WTC11 (cell line): ENCODE data around the gene NIPAL4.

Experiments used
- ESRRA ChIP-seq: sonication (generic); formaldehyde crosslinking; IDR thresholded peaks from 2 replicates; pipeline ENCODE4 v1.8.1; 2022; ENCODE audit warnings: mild to moderate bottlenecking, missing genetic modification reagents, borderline replicate concordance
- GABPB1 ChIP-seq: sonication (generic); formaldehyde crosslinking; IDR thresholded peaks from 2 replicates; pipeline ENCODE4 v1.8.1; 2023; ENCODE audit warnings: mild to moderate bottlenecking, missing genetic modification reagents
- JUN ChIP-seq: sonication (generic); formaldehyde crosslinking; IDR thresholded peaks from 2 replicates; pipeline ENCODE4 v1.8.0; 2023; ENCODE audit warnings: mild to moderate bottlenecking, missing genetic modification reagents
- NR2C2 ChIP-seq: sonication (generic); formaldehyde crosslinking; IDR thresholded peaks from 2 replicates; pipeline ENCODE4 v1.8.0; 2022; ENCODE audit warnings: mild to moderate bottlenecking, missing genetic modification reagents
- TF ChIP-seq, protein P1 (sequence below): fragments of 200-600 bp; IDR thresholded peaks from 2 replicates; pipeline ENCODE4 v1.8.0; 2022; ENCODE audit warnings: antibody characterized with exemption
- TF ChIP-seq, protein P2 (sequence below): sonication (generic); formaldehyde crosslinking; conservative IDR thresholded peaks from 2 replicates; pipeline ENCODE4 v1.8.1; 2022; ENCODE audit warnings: mild to moderate bottlenecking, missing genetic modification reagents
- TF ChIP-seq, protein P3 (sequence below): sonication (generic); formaldehyde crosslinking; IDR thresholded peaks from 2 replicates; pipeline ENCODE4 v1.8.0; 2022; ENCODE audit warnings: mild to moderate bottlenecking, missing genetic modification reagents
- TF ChIP-seq, protein P4 (sequence below): sonication (generic); formaldehyde crosslinking; IDR thresholded peaks from 2 replicates; pipeline ENCODE4 v1.8.0; 2022; ENCODE audit warnings: mild to moderate bottlenecking, missing genetic modification reagents
- TF ChIP-seq, protein P5 (sequence below): sonication (generic); formaldehyde crosslinking; IDR thresholded peaks from 2 replicates; pipeline ENCODE4 v1.8.1; 2023; ENCODE audit warnings: mild to moderate bottlenecking, missing genetic modification reagents
- TF ChIP-seq, protein P6 (sequence below): sonication (generic); formaldehyde crosslinking; IDR thresholded peaks from 2 replicates; pipeline ENCODE4 v1.8.1; 2023; ENCODE audit warnings: mild to moderate bottlenecking, missing genetic modification reagents, moderate library complexity

DNA sequence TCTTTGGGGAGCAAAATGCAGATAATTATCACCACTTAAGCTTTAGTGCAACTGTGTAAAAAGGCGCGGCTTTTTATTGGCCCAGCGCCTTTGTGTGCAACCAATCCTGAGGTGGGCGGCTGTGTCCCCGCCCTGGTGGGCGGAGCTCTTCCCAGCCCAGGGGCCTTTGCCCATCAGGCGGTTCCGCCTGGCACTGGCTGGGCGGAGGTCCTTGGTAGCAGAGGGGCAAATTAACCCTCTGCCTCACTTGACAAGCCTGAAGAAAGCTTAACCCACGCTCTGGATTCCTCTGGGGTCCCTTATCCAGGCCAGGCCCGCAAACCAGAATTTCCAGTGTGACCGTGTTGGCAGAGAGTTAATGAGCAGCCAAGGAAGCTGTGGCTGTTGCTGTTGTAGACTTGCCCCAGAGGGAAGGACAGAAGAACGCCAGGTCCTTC lies 12.8 kb upstream of the NIPAL4 start:
- TF ChIP-seq, protein P1, sequence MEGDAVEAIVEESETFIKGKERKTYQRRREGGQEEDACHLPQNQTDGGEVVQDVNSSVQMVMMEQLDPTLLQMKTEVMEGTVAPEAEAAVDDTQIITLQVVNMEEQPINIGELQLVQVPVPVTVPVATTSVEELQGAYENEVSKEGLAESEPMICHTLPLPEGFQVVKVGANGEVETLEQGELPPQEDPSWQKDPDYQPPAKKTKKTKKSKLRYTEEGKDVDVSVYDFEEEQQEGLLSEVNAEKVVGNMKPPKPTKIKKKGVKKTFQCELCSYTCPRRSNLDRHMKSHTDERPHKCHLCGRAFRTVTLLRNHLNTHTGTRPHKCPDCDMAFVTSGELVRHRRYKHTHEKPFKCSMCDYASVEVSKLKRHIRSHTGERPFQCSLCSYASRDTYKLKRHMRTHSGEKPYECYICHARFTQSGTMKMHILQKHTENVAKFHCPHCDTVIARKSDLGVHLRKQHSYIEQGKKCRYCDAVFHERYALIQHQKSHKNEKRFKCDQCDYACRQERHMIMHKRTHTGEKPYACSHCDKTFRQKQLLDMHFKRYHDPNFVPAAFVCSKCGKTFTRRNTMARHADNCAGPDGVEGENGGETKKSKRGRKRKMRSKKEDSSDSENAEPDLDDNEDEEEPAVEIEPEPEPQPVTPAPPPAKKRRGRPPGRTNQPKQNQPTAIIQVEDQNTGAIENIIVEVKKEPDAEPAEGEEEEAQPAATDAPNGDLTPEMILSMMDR, result no peak
- TF ChIP-seq, protein P2, sequence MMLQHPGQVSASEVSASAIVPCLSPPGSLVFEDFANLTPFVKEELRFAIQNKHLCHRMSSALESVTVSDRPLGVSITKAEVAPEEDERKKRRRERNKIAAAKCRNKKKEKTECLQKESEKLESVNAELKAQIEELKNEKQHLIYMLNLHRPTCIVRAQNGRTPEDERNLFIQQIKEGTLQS (CRISPR knock-in tag), result no peak
- TF ChIP-seq, protein P3, sequence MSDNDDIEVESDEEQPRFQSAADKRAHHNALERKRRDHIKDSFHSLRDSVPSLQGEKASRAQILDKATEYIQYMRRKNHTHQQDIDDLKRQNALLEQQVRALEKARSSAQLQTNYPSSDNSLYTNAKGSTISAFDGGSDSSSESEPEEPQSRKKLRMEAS (CRISPR knock-in tag), result no peak
- TF ChIP-seq NR2C2 (no peak), ESRRA (no peak), JUN (CRISPR knock-in tag) (no peak), GABPB1 (CRISPR knock-in tag) (no peak)
- TF ChIP-seq, protein P4, sequence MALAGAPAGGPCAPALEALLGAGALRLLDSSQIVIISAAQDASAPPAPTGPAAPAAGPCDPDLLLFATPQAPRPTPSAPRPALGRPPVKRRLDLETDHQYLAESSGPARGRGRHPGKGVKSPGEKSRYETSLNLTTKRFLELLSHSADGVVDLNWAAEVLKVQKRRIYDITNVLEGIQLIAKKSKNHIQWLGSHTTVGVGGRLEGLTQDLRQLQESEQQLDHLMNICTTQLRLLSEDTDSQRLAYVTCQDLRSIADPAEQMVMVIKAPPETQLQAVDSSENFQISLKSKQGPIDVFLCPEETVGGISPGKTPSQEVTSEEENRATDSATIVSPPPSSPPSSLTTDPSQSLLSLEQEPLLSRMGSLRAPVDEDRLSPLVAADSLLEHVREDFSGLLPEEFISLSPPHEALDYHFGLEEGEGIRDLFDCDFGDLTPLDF, result no peak
- TF ChIP-seq, protein P5, sequence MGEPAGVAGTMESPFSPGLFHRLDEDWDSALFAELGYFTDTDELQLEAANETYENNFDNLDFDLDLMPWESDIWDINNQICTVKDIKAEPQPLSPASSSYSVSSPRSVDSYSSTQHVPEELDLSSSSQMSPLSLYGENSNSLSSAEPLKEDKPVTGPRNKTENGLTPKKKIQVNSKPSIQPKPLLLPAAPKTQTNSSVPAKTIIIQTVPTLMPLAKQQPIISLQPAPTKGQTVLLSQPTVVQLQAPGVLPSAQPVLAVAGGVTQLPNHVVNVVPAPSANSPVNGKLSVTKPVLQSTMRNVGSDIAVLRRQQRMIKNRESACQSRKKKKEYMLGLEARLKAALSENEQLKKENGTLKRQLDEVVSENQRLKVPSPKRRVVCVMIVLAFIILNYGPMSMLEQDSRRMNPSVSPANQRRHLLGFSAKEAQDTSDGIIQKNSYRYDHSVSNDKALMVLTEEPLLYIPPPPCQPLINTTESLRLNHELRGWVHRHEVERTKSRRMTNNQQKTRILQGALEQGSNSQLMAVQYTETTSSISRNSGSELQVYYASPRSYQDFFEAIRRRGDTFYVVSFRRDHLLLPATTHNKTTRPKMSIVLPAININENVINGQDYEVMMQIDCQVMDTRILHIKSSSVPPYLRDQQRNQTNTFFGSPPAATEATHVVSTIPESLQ, result no peak
- TF ChIP-seq, protein P6, sequence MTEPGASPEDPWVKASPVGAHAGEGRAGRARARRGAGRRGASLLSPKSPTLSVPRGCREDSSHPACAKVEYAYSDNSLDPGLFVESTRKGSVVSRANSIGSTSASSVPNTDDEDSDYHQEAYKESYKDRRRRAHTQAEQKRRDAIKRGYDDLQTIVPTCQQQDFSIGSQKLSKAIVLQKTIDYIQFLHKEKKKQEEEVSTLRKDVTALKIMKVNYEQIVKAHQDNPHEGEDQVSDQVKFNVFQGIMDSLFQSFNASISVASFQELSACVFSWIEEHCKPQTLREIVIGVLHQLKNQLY (CRISPR knock-in tag), result no peak
